ENCODE data around the gene COL24A1. TPM values are rescaled to one million over a fixed set of nuclear protein-coding genes. Genes with fewer than 3 reads are reported as not detected.

The COL24A1 gene
- total RNA-seq, 1 donor: 3.9 TPM

DNA sequence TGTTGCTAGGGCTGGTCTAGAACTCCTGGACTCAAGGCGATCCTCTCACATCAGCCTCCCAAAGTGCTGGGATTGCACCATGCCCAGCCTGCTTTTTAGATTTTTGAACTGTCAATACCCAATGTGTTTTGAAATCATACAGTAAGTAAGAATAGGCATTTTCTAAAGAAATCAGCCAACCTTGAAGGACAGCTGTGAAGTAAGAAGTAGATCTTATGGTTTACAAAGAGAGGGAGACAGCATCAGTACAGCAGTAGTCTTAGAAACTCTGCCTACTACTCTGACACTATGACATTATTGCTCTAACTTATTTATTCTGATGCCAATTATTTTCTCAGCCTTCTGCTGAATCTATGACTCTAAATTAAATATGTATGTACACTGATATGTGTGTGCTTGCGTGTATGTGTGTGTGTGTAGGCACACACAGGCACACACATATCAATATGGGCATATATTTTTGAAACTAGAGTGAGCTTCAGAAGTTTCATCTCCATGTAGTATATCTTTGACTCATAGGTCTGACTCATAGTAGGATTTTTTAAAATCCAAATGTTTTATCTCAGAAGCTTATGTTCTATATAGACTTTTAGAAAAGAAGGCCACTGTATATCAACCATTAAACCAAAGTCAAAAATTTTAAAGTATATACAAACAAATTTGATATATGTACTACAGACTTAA is 140.4 kb downstream of the COL24A1 start:
- DNase-seq (ENCODE audit: low read depth): no peak
- TF ChIP-seq, protein P1, sequence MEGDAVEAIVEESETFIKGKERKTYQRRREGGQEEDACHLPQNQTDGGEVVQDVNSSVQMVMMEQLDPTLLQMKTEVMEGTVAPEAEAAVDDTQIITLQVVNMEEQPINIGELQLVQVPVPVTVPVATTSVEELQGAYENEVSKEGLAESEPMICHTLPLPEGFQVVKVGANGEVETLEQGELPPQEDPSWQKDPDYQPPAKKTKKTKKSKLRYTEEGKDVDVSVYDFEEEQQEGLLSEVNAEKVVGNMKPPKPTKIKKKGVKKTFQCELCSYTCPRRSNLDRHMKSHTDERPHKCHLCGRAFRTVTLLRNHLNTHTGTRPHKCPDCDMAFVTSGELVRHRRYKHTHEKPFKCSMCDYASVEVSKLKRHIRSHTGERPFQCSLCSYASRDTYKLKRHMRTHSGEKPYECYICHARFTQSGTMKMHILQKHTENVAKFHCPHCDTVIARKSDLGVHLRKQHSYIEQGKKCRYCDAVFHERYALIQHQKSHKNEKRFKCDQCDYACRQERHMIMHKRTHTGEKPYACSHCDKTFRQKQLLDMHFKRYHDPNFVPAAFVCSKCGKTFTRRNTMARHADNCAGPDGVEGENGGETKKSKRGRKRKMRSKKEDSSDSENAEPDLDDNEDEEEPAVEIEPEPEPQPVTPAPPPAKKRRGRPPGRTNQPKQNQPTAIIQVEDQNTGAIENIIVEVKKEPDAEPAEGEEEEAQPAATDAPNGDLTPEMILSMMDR (IDR thresholded peaks at IDR 0.05; ENCODE audit: insufficient read depth, low read depth, low read length): no peak
- no peak overlapping the region for H3K4me3 ChIP-seq (ENCODE audit: low read depth, low read length)

DNA sequence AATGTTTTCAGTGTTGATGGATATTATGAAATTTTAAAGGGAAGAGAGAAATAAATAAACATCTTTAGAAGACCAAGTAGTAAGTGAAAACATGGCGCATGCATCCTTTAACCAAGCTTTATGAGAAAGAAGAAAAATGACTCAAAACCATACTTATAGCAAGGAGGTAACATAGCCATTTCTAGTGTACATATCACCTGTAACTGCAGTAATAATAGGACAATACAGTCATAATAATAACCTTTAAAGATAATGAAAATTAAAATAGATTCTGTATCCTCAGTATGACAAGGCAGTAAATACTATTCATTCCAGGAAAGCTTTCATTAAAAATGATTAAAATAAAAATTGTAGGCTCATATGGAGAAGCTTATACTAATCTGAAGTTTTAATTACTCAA is 141.2 kb downstream of the COL24A1 start:
- no peak overlapping the region for H3K4me3 ChIP-seq (ENCODE audit: low read depth, low read length)
- TF ChIP-seq, protein P1 (IDR thresholded peaks at IDR 0.05; ENCODE audit: insufficient read depth, low read depth, low read length): no peak
- no peak for DNase-seq (ENCODE audit: low read depth)

DNA sequence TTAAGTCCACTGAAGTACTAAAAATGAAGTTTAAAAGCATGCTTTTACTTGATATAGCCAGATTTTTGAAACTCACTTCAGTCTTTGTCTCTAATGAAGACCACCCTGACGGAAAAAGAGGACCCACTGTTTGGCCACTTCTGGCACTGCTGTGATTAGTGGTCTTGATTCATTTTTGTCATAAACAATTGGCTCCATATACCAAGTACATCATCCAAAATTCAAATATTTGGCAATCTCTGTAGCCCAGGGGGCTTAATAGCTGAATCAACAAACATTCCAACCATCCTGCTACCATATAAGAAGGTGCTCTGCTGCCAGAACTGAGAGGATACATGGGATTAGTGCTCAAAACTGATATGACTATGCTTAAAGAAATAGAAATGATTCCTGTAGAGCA is 156.0 kb downstream of the COL24A1 start:
- H3K4me3 ChIP-seq (ENCODE audit: low read depth, low read length): no peak overlapping the region
- DNase-seq (ENCODE audit: low read depth): no peak
- TF ChIP-seq, protein P1 (IDR thresholded peaks at IDR 0.05; ENCODE audit: insufficient read depth, low read depth, low read length): no peak

DNA sequence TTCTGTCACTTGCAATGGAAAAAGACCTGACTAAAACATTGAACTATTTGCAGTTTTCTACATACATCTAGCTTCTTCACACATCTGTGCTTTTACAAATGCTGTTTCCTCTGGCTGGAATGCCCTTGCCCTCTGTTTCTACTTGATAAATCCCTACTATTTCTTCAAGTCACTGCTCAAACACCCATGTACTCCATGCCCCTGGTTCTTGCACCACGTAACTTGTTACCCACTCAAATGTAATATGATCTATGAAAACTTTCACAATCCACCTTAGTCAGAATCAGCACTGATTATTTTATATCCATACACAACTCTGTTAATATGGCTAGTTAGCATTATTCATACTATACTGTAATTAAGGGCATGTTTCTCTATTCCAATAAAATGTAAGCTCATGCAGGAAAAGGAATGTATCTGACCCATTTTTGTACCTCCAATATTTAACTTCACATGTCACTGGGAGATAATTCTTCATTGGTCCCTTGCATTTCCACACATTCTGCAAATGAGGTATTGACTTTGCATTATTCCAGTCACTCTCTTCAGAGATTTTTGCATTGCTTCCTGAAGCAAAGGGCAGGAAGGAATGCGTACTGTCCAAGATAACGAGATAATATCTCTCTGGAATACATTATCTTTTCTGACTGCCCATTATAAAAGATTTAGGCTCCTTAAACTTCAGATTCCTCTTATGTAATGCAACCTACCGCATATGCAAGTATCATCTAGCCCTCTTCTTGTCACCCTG is 158.3 kb downstream of the COL24A1 start:
- H3K4me3 ChIP-seq (ENCODE audit: low read depth, low read length): no peak overlapping the region
- no peak for DNase-seq (ENCODE audit: low read depth)
- TF ChIP-seq, protein P1 (IDR thresholded peaks at IDR 0.05; ENCODE audit: insufficient read depth, low read depth, low read length): no peak

DNA sequence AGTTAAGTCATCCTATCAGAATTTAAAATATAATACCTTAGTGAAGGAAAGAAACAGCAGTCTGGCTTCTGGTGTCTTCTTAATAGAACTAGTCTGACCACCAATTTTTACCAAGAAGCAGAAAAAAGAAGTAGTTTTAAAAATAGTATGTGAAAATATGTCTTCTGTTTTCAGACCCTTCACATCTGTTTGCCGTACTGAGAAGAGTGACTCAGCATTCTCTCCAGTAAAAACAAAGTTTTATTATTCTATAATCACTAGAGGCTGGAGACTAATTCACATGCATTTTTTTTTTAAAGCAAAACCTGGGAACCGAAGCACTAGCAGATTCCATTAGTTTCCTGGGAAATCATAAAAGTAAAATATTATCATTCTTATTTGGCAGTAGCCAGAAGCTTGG is 163.8 kb downstream of the COL24A1 start:
- TF ChIP-seq, protein P1 (IDR thresholded peaks at IDR 0.05; ENCODE audit: insufficient read depth, low read depth, low read length): no peak
- peak overlapping the region; percentile 26 for H3K4me3 ChIP-seq (ENCODE audit: low read depth, low read length)
- DNase-seq (ENCODE audit: low read depth): peak; percentile 74

DNA sequence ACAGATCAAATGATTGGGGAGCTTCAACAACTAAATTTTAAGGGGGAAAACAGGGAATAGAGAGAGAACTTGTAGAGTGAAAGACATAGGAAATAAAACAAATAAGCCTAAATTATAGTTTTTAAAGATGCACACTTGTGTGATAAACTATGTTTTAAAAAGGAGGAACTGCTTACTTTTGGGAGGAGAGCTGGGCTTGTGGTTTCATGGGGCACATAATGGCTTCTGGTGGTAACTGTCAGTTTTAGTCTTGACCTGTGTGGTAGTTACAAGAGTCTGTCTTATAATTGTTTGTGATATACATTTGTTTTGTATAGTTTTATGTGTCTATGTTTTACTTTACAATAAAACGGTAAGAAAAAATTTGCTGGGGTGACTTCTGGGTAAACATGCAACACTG is 165.3 kb downstream of the COL24A1 start:
- H3K4me3 ChIP-seq (ENCODE audit: low read depth, low read length): no peak overlapping the region
- TF ChIP-seq, protein P1 (IDR thresholded peaks at IDR 0.05; ENCODE audit: insufficient read depth, low read depth, low read length): no peak
- DNase-seq (ENCODE audit: low read depth): no peak
